SU-DHL-6 (cell line): Measurements from ENCODE around the gene FHOD3.

ENCODE experiments used
- CTCF ChIP-seq: fragments of 200-600 bp; sonication (generic); IDR thresholded peaks from one replicate; pipeline ENCODE4 v1.5.1; 2017; ENCODE audit warnings: antibody characterized with exemption, mild to moderate bottlenecking, low read length, moderate library complexity; ENCODE audit not compliant: insufficient read depth, poor library complexity, severe bottlenecking
- EZH2phosphoT487 ChIP-seq: fragments of 200-600 bp; sonication (generic), shearing (Covaris generic); conservative IDR thresholded peaks from 2 replicates; pipeline ENCODE4 v1.6.1; 2018; ENCODE audit warnings: mild to moderate bottlenecking, antibody characterized with exemption, low read length, moderate library complexity, mixed read lengths

DNA sequence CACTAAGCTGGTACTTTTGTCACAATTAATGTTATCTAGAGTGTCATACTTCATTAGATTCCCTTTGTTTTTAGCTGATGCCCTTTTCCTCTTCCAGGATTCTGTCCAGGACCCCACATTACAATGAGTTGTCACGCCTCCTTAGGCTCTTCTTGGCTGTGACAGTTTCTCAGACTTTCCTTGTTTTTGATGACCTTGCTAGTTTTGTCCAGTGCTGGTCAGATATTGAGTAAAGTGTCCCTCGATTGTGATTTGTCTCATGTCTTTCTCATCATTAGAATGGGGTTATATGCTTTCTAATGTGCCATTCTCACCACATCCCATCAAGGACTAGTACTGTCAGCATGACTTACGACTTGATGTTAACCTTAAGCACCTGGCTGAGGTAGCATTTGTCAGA is 162.3 kb downstream of the FHOD3 start:
- no peak for TF ChIP-seq CTCF
- no peak for TF ChIP-seq EZH2phosphoT487
